Spleen (tissue), 11 donors: Measurements from ENCODE around the gene ZNF385B. TPM values are rescaled to one million over a fixed set of nuclear protein-coding genes. Genes with fewer than 3 reads are reported as not detected.
"Not testable (repeated sequence)": the region's sequence is repeated elsewhere in the genome, so short reads cannot be mapped to it uniquely, and the experiment has no call there.

Experiments
- DNase-seq: peaks from one replicate; pipeline ENCODE4 v3.0.0-alpha.2; 2020
- H3K27ac ChIP-seq, 8 donors: fragments of 200-600 bp; sonication (generic) in 7 of 8; 1 replicate in 4 of 8; 2 replicates in 4 of 8; pipeline versions ENCODE4 v1.5.0 to v1.8.0; 2016 to 2021; ENCODE audit warnings: inconsistent platforms in 4 of 8, mild to moderate bottlenecking in 4 of 8, moderate library complexity in 1 of 8
- H3K27me3 ChIP-seq, 7 donors: fragments of 200-600 bp; sonication (generic) in 6 of 7; replicated peaks in 1 of 7; 1 replicate in 4 of 7; 2 replicates in 3 of 7; pipeline versions ENCODE4 v1.5.0 to v1.8.0; 2016 to 2021; ENCODE audit warnings: inconsistent platforms in 3 of 7, mild to moderate bottlenecking in 1 of 7
- H3K36me3 ChIP-seq, 6 donors: fragments of 200-600 bp; sonication (generic) in 5 of 6; 1 replicate in 4 of 6; 2 replicates in 2 of 6; pipeline versions ENCODE4 v1.5.0 to v1.8.0; 2016 to 2021; ENCODE audit warnings: inconsistent platforms in 2 of 6
- H3K4me1 ChIP-seq, 6 donors: fragments of 200-600 bp; sonication (generic) in 5 of 6; 1 replicate in 3 of 6; 2 replicates in 3 of 6; pipeline versions ENCODE4 v1.5.0 to v1.8.0; 2016 to 2021; ENCODE audit warnings: inconsistent platforms in 3 of 6
- H3K4me3 ChIP-seq, 8 donors: fragments of 200-600 bp; sonication (generic) in 7 of 8; 1 replicate in 4 of 8; 2 replicates in 4 of 8; pipeline versions ENCODE4 v1.5.0 to v1.8.0; 2016 to 2021; ENCODE audit warnings: inconsistent platforms in 4 of 8, mild to moderate bottlenecking in 4 of 8, moderate library complexity in 2 of 8
- H3K9me3 ChIP-seq, 8 donors: fragments of 200-600 bp; sonication (generic) in 7 of 8; 1 replicate in 4 of 8; 2 replicates in 4 of 8; pipeline versions ENCODE4 v1.5.0 to v1.8.0; 2016 to 2021; ENCODE audit warnings: inconsistent platforms in 4 of 8
- CTCF ChIP-seq, 11 experiments: fragments of 200-600 bp in 7 of 11; fragments of 450-650 bp in 4 of 11; sonication (generic) in 4 of 11; IDR thresholded peaks in 8 of 11; conservative IDR thresholded peaks in 3 of 11; 1 replicate in 7 of 11; 2 replicates in 4 of 11; pipeline versions ENCODE4 v1.4.0 to v1.8.0; 2016 to 2021; ENCODE audit warnings: antibody characterized with exemption in 11 of 11, inconsistent platforms in 4 of 11, mild to moderate bottlenecking in 1 of 11
- POLR2A ChIP-seq, 3 donors: fragments of 450-650 bp; IDR thresholded peaks; one replicate each; pipeline ENCODE4 v1.5.1; 2017; ENCODE audit warnings: antibody characterized with exemption in 3 of 3, mild to moderate bottlenecking in 1 of 3
- POLR2AphosphoS5 ChIP-seq, 3 donors: sonication (generic); formaldehyde crosslinking; IDR thresholded peaks; one replicate each; pipeline ENCODE4 v1.5.1; 2017; ENCODE audit warnings: antibody characterized with exemption in 3 of 3
- WGBS, 5 donors: extraction: QIAGEN DNeasy Blood & Tissue Kit in 3 of 5; methylation state at CpG; one replicate each; pipeline versions ENCODE4 v1.1.5 to v1.1.7; 2013 to 2018; 5-methylcytosine and 5-hydroxymethylcytosine counted together
- intact Hi-C: fragments of 100-400 bp; cut with DNase I; formaldehyde crosslinking; loops from one replicate; pipeline ENCODE4 v1.15.0; 2023; ENCODE audit warnings: low total_unique reads
- polyA plus RNA-seq, 3 donors: library from polyadenylated mRNA; stranded (reverse); fragments of 200-250 nt; gene quantifications; one replicate each; pipeline ENCODE4 v1.2.1, GENCODE V29; 2013
- total RNA-seq, 7 donors: library from RNA; depleted of rRNA in 3 of 7; stranded (reverse); fragments of >200 nt in 3 of 7; fragmentation: NEBNext Ultra II Directional in 4 of 7; extraction: Animal tissue kit (Norgen Biotek cat#: 25700) in 4 of 7; gene quantifications; one replicate each; pipeline versions ENCODE4 v1.1.0 to v1.2.1, GENCODE V29; 2016 to 2021
- donor health status: healthy with polysubstance abuse.
- donor health status: DM: no; HTN: no; CAD: no; lungs with moderate emphysema.
- donor health status: DM: no; HTN: no; CAD: no.
- donor health status: Bipolar disorder and iron deficiency.
- donor health status: healthy.
- donor health status: DM: no; HTN: no; CAD: no.
- donor health status: DM: yes; HTN: yes; CAD: no.

ZNF385B gene
- total and polyA plus RNA-seq, 10 donors, result 0.03 to 4.3 (median 0.37) TPM; not detected in 3

- Histone ChIP-seq H3K27me3 (no peaks in the 10 kb centered on the region), H3K4me1 (no peaks in the 10 kb centered on the region), H3K4me3 (no peak overlapping the region), H3K9me3 (no peaks in the 10 kb centered on the region), H3K27ac (no peak overlapping the region), H3K36me3 (no peaks in the 10 kb centered on the region)
- intact Hi-C loops, result no loop called here
- no peak for TF ChIP-seq POLR2A (IDR thresholded peaks at IDR 0.05)
- TF ChIP-seq CTCF (IDR thresholded peaks at IDR 0.05 in 8 of 11, conservative IDR thresholded peaks at IDR 0.05 in 3 of 11), result no peak
- TF ChIP-seq POLR2AphosphoS5 (IDR thresholded peaks at IDR 0.05), result no peak
- WGBS, 5 donors, result 81 to 93% (median 83%) methylated on average over 2 of the region's 2 CpGs
- DNase-seq, result no peak
These were observed 218.9 kb downstream of the ZNF385B start for GRCh38 chr2:179642462-179642861.

GRCh38 chr2:179636995-179637394, 224.4 kb downstream of the ZNF385B start:
- WGBS, 5 donors, result 63 to 83% (median 80%) methylated on average over 2 of the region's 2 CpGs
- intact Hi-C loops, result no loop called here
- Histone ChIP-seq H3K4me1 (no peaks in the 10 kb centered on the region), H3K4me3 (no peak overlapping the region), H3K9me3 (no peaks in the 10 kb centered on the region), H3K27ac (no peak overlapping the region), H3K27me3 (no peaks in the 10 kb centered on the region), H3K36me3 (no peaks in the 10 kb centered on the region)
- no peak for TF ChIP-seq POLR2A (IDR thresholded peaks at IDR 0.05)
- no peak for DNase-seq

GRCh38 chr2:179636100-179636980, 225.1 kb downstream of the ZNF385B start:
- H3K36me3 ChIP-seq, result no peaks in the 10 kb centered on the region
- H3K27ac ChIP-seq, result no peak overlapping the region
- H3K27me3 ChIP-seq, result no peaks in the 10 kb centered on the region
- no peaks in the 10 kb centered on the region for H3K9me3 ChIP-seq
- intact Hi-C loops, result no loop called here
- no peak overlapping the region for H3K4me3 ChIP-seq
- WGBS, 5 donors, result 73 to 82% (median 79%) methylated on average over 6 of the region's 6 CpGs
- no peaks in the 10 kb centered on the region for H3K4me1 ChIP-seq
- TF ChIP-seq POLR2AphosphoS5 (IDR thresholded peaks at IDR 0.05) (no peak), CTCF (IDR thresholded peaks at IDR 0.05 in 8 of 11, conservative IDR thresholded peaks at IDR 0.05 in 3 of 11) (no peak), POLR2A (IDR thresholded peaks at IDR 0.05) (no peak)
- no peak for DNase-seq

- intact Hi-C loops, H3K4me1 ChIP-seq, H3K27me3 ChIP-seq, H3K9me3 ChIP-seq, H3K36me3 ChIP-seq, DNase-seq, H3K4me3 ChIP-seq, H3K27ac ChIP-seq: not testable (repeated sequence)
- 59 to 80% (median 69%) methylated on average over 2 of the region's 2 CpGs for WGBS, 5 donors
These were observed 229.5 kb downstream of the ZNF385B start for GRCh38 chr2:179631769-179632385.

- H3K27me3 ChIP-seq, intact Hi-C loops, H3K9me3 ChIP-seq, H3K27ac ChIP-seq, H3K36me3 ChIP-seq, DNase-seq, H3K4me1 ChIP-seq, H3K4me3 ChIP-seq: not testable (repeated sequence)
- WGBS, 5 donors, result 48 to 92% (median 80%) methylated on average over 4 to 5 of the region's 5 CpGs
These were observed 231.6 kb downstream of the ZNF385B start for GRCh38 chr2:179629776-179630175.
